AG08396 (cell line): ENCODE results near the gene SH3GL3.

Experiments used
- DNase-seq: peaks from one replicate; pipeline ENCODE4 v3.0.0; 2012; ENCODE audit warnings: low spot score, mixed read lengths

The SH3GL3 gene

DNA sequence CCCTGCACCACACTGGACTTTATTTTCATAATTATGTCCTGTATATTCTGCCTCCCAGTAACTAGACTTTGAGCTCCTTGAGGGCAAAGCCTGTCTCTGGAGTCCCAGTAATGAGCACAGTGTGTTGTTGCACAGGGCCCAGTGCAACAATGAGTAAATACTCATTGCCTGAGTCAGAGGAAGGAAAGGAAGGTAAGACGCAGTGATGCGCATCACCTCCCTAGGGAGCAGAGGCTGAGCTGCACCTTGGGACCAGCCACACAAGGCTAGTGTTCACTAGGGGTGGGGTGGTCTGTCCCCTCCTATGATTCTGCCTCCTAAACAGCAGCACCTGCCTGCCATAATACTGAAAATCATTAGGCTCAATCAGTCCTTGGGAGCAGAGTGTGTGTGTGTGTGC, 120.2 kb downstream of the SH3GL3 start:
- no peak for DNase-seq

DNA sequence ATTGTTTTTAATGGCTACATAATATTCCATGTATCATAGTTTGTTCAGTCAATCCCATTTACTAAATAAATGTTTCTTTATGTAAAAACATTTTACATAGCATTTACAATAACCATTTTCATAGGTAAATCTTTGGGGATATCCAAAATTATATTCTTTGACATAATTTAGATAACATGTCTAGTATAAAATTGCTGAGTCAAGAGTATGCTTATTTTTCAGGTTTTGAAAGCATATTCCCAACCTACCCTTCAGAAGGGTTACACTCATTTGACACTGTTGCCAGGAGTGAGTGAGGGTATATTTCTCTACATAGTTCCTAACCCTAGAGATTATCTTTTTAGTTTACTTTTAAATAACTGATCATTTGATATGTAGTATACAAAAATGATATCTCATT, 122.2 kb downstream of the SH3GL3 start:
- DNase-seq: no peak

DNA sequence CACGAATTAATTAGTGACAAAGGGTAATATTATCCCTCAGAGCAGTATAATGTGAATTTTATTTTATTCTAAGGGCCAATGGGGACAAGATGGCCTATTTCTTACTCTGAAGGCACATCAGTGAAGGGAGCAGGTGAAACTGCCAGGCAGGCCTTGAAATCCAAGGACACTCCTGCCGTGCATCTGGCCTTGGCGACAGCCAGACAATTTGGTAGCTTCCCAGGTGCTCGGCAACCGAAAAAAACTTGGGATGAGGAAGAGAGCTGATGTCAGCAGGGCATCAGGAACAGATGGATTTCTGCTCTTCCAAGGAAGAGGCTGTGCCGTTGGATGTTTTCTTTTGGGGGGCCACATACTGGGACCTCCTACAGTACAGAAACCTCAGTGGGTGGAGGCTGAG, 123.6 kb downstream of the SH3GL3 start:
- DNase-seq: no peak

GRCh38 chr15:83571820-83572707, 124.9 kb downstream of the SH3GL3 start:
- peak; percentile 29 for DNase-seq

DNA sequence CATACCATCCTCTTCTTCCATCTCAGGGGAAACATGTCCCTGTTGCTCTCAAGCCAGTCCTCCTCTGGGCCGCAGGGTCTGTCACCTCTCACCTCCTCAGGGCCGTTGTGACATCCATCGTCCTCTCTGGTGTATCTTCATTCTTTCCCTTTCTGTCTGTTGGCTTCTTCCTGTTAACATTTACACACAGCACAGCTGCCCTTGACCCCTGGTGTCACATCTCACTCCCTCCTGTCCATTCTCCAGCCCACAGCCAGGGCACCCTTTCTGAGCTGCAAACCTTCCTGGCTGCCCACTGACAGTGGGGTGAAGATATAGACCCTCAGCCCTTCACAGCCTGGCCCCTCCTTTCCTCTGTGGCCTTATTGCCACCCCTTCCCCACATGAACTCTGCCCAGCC, 127.2 kb downstream of the SH3GL3 start:
- DNase-seq: no peak

DNA sequence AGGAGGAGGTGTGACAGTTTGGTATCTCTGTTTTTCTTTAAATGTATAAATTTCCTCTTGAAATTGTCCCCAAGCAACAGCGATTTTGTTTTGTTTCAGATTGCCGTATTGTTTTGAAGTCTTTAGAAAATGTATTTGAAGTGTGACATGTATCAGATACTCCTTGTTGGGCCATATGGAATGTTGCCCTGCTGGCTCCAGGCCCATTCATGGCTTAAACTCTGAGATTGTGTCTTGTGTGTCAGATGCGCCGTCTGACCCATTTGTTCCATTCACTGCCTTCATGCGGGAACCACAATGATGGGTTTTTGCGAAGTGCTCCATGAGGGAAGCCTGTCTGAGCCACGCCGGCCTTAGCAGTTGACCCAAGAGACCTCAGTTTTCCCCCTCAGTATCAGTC, 131.6 kb downstream of the SH3GL3 start:
- no peak for DNase-seq

GRCh38 chr15:83581381-83581780, 134.2 kb downstream of the SH3GL3 start:
- no peak for DNase-seq

DNA sequence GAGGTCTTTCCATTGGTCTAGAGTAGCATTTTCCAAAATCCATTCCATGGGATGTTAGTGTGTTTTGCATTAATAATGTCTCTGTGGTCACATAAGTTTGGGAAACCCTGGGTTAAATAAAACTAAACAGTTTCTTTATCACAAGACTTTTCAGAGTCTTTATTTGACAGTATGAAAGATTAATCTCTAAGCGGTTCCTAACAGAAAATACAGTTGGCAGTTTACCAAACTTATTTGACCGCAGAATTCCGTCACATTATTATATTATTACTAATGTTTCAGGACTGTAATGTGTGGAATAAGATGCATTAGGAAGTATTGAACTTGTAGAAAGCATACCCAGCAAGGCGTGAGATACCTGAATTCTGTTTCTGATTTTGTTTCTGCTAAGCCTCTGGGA, 135.2 kb downstream of the SH3GL3 start:
- DNase-seq: no peak

DNA sequence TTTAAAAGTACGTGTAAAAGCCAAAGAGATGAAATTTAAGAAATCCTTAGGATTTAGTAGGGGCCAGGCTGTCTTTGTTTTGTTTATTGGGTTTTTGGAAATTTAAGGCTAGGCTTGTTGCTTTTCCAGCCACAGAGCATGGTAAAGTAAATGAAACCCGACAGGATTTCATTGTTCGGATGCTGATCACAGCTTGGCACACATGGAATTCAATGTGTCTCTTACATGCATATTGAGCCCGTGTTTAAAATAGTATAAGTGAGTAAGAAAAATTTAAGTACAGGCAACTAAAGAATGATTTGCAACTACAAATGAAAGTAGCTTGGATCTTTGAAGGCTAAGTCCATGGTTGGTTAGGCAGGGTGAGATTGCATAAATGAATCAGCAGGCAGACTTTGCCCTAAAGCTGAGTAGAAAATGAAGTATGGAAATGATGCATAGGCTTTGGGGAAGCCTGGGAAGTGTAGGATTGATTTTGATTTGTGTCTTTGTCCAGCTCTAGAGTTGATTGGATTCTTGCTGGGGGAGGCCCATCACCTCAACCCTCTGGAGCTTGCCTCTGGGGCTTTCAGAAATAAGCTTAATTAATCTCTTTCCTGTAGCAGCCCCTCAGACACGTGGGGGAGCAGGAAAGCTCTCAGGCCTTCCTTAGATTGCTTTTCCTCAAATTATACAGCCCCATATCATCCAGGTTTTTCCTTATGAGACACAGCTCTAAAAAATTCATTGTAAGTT, 138.6 kb downstream of the SH3GL3 start:
- no peak for DNase-seq

DNA sequence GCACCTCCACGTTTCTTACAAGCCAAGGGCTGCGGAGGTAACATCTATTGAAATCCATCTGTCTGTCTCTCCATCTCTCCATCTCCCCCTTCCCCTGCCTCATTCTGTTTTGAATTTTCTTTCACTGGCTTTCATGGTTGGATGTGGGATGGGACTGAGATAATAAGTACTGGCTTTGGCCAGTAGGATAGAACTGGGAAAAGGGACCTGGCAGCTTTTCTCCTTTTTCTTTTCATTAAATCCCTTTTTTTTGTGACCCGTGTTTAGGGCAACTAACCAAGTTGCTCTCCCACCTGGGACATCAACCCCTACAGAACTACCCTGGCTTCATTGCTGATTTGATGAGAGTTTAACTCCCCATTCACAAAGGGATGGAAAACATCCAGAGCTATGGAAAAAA, 139.9 kb downstream of the SH3GL3 start:
- DNase-seq: no peak

- no peak for DNase-seq
Observed at GRCh38 chr15:83588441-83588840, 141.3 kb downstream of the SH3GL3 start.

GRCh38 chr15:83592370-83593040, 145.4 kb downstream of the SH3GL3 start:
- no peak for DNase-seq

- no peak for DNase-seq
Observed at GRCh38 chr15:83595191-83595590, 148.1 kb downstream of the SH3GL3 start.

DNA sequence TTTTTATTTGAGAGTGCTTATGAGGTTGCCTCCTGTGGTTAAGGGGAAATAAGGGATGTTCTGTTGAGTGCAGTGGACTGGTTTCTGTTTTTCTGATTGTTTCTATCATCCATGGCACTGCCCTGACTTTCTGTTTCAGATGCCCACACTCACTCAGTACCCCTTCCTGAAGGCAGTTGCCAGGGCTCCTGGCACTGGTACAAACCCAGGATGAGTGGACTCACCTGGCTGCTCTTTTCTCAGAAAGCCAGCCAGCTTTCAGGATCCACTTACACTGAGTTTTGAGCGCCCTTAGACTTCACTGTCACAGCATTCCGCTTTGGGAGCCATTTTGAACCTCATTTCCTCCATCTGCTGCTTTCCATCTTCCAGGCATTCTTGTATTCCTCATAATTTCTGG, 150.9 kb downstream of the SH3GL3 start:
- DNase-seq: no peak

- no peak for DNase-seq
Observed at GRCh38 chr15:83602021-83602420, 154.9 kb downstream of the SH3GL3 start.

DNA sequence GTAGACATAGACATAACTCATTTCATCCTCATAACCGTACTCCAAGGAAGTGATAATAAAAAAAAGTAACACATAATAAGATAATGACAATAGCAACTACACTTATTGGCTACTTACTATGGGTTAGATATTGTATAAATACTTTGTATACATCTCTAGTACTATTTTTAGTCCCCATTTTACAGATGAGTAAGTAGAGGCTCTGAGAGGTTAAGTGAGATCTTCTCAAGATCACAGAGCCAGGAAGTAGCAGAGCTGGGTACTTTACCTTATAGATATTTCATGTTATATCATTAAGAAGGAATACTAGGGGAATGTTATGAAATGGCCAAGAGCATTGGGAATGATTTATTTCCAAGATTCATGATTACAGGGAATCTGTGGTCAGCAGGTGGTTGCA, 157.4 kb downstream of the SH3GL3 start:
- DNase-seq: no peak

GRCh38 chr15:83605111-83605945, 158.2 kb downstream of the SH3GL3 start:
- DNase-seq: no peak

GRCh38 chr15:83610132-83610531, 163.0 kb downstream of the SH3GL3 start:
- DNase-seq: no peak

- no peak for DNase-seq
Observed at GRCh38 chr15:83610901-83611685, 164.0 kb downstream of the SH3GL3 start.

DNA sequence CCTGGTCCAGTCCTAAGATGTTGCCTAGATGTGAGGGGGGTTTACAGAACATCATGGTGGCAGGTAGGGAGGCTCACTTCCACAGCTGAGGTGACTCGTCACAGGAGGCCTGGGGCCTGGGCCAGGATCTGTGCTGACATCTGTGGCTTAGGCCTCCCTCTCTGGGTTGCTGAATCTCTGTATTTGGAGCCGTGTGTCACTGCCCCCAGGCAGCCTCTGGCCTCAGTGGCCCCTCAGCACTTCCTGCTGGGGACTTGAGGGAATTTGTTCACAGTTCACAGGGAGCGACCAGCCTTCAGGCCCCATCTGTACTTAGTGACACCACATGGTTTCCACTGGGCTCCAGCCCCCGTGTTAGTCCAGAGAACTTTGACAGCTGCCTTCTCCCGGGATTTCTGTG, 165.1 kb downstream of the SH3GL3 start:
- DNase-seq: no peak
